ENCODE results near the gene SLC22A23.

SLC22A23 gene

GRCh38 chr6:3273707-3274521, 182.9 kb downstream of the SLC22A23 start:
- Histone ChIP-seq H3K27ac (ENCODE audit: low read length) (no peak overlapping the region), H3K27me3 (ENCODE audit: insufficient read depth, low read length) (no peaks in the 10 kb centered on the region), H3K36me3 (ENCODE audit: insufficient read depth, low read depth, low read length) (peaks cover 49% of the 10 kb centered on the region), H3K9ac (ENCODE audit: low read depth, low read length) (no peak overlapping the region), H3K4me3 (ENCODE audit: low read length) (no peak overlapping the region), H3K4me1 (ENCODE audit: insufficient read depth, low read length) (no peaks in the 10 kb centered on the region), H3K9me3 (ENCODE audit: insufficient read depth, low read depth, low read length) (no peaks in the 10 kb centered on the region)

DNA sequence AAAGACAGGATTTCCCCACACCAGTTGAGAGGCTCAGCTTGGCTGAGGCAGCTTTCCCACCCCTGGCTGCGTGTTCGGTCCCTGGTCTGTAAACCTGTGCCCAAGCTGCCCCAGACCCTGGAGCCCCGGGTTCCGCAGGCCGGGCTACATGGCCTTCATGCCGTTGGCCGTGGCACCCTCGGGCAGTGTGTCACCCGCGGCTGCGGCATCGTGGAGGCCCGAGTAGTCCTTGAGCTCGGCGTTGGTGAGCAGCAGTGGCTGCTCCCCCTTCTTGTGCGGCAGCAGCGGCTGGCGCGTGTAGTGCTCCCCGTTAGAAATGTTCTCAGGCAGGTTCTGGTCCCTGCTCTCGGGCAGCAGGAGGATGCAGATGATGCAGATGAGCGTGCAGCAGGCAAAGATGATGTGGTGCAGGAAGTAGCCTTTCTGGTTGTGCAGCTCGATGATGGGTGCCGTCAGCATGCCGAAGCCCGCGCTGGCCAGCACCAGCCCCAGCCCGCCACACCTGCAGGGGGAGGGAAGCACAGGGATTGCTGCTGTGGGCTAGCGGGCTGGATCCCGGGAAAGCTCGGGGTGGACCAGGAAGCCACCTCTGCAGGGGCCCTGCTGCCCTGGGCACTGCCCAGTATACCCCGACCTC, 183.8 kb downstream of the SLC22A23 start:
- no peak overlapping the region for H3K9ac ChIP-seq (ENCODE audit: low read depth, low read length)
- no peak overlapping the region for H3K27ac ChIP-seq (ENCODE audit: low read length)
- no peaks in the 10 kb centered on the region for H3K4me1 ChIP-seq (ENCODE audit: insufficient read depth, low read length)
- peaks cover 58% of the 10 kb centered on the region for H3K36me3 ChIP-seq (ENCODE audit: insufficient read depth, low read depth, low read length)
- no peaks in the 10 kb centered on the region for H3K27me3 ChIP-seq (ENCODE audit: insufficient read depth, low read length)
- no peaks in the 10 kb centered on the region for H3K9me3 ChIP-seq (ENCODE audit: insufficient read depth, low read depth, low read length)
- no peak overlapping the region for H3K4me3 ChIP-seq (ENCODE audit: low read length)

DNA sequence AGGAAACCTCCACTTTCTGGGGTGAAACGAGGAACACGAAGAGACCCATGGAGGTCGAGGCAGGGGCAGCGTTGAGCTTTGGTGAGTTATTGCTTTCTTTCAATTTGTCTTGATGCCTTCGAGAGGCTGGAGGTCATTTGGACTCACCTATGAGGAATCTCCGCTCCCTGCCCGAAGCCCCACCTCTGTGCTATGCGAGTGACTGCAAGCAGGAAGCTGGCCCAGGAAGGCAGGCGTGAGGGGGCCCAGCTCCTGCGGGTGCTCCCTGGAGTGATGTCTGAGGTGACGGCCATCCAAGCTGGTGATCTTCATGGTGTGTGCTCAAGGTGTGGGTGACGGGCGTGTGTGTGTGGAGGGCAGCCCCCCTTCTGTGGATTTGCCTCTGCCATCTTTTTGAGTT, 185.1 kb downstream of the SLC22A23 start:
- H3K4me1 ChIP-seq (ENCODE audit: insufficient read depth, low read length), result no peaks in the 10 kb centered on the region
- peaks cover 66% of the 10 kb centered on the region for H3K36me3 ChIP-seq (ENCODE audit: insufficient read depth, low read depth, low read length)
- no peak overlapping the region for H3K27ac ChIP-seq (ENCODE audit: low read length)
- no peaks in the 10 kb centered on the region for H3K9me3 ChIP-seq (ENCODE audit: insufficient read depth, low read depth, low read length)
- no peak overlapping the region for H3K4me3 ChIP-seq (ENCODE audit: low read length)
- no peaks in the 10 kb centered on the region for H3K27me3 ChIP-seq (ENCODE audit: insufficient read depth, low read length)
- no peak overlapping the region for H3K9ac ChIP-seq (ENCODE audit: low read depth, low read length)

DNA sequence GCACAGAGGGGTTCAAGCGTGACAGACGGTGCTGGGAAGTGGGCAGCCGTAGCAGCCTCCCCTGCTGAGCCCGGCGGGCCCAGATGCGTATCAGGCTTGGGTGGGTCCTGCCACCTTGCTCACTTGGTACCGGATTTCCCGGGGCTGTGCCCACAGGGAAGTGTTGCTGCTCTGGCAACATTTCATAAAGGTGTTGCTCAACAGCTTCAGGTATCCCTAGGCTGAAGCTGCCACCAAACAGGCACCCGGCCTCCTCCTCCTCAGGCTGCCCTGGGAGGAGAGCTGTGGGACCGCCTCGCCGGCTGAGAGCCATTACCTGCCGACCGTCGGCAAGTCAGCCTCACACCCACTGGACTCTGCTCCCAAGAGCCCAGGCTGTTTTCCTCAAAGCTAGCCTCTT, 186.6 kb downstream of the SLC22A23 start:
- Histone ChIP-seq H3K27me3 (ENCODE audit: insufficient read depth, low read length) (no peaks in the 10 kb centered on the region), H3K4me3 (ENCODE audit: low read length) (no peak overlapping the region), H3K4me1 (ENCODE audit: insufficient read depth, low read length) (no peaks in the 10 kb centered on the region), H3K9ac (ENCODE audit: low read depth, low read length) (no peak overlapping the region), H3K9me3 (ENCODE audit: insufficient read depth, low read depth, low read length) (no peaks in the 10 kb centered on the region), H3K27ac (ENCODE audit: low read length) (no peak overlapping the region), H3K36me3 (ENCODE audit: insufficient read depth, low read depth, low read length) (peaks cover 72% of the 10 kb centered on the region)

GRCh38 chr6:3269281-3269975, 187.4 kb downstream of the SLC22A23 start:
- Histone ChIP-seq H3K4me1 (ENCODE audit: insufficient read depth, low read length) (no peaks in the 10 kb centered on the region), H3K9me3 (ENCODE audit: insufficient read depth, low read depth, low read length) (no peaks in the 10 kb centered on the region), H3K36me3 (ENCODE audit: insufficient read depth, low read depth, low read length) (peaks cover 79% of the 10 kb centered on the region), H3K27ac (ENCODE audit: low read length) (no peak overlapping the region), H3K4me3 (ENCODE audit: low read length) (no peak overlapping the region), H3K9ac (ENCODE audit: low read depth, low read length) (no peak overlapping the region; the same call in 1 of the 2 replicates), H3K27me3 (ENCODE audit: insufficient read depth, low read length) (no peaks in the 10 kb centered on the region)

DNA sequence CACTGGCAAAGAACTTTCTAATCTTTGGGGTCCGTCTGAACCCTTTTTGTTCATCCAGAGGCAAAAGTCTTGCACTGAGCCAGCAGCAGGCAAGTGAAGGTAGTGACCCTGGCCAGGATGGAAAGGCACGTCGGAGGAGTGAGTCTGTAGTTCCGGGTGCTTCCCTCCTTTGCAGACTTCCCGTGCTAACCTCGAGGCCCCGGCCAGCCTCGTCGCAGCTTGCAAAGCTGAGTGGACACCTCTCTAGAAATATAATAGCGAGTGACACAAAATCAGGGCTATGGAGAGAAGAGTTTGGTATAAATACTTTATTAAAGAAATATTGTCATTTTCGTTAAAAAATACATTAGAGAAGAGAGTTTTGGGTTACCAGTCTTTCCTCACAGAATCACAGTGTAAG, 188.2 kb downstream of the SLC22A23 start:
- Histone ChIP-seq H3K4me3 (ENCODE audit: low read length) (no peak overlapping the region), H3K4me1 (ENCODE audit: insufficient read depth, low read length) (no peaks in the 10 kb centered on the region), H3K27ac (ENCODE audit: low read length) (no peak overlapping the region), H3K9ac (ENCODE audit: low read depth, low read length) (no peak overlapping the region), H3K9me3 (ENCODE audit: insufficient read depth, low read depth, low read length) (no peaks in the 10 kb centered on the region), H3K27me3 (ENCODE audit: insufficient read depth, low read length) (no peaks in the 10 kb centered on the region), H3K36me3 (ENCODE audit: insufficient read depth, low read depth, low read length) (peaks cover 81% of the 10 kb centered on the region)

DNA sequence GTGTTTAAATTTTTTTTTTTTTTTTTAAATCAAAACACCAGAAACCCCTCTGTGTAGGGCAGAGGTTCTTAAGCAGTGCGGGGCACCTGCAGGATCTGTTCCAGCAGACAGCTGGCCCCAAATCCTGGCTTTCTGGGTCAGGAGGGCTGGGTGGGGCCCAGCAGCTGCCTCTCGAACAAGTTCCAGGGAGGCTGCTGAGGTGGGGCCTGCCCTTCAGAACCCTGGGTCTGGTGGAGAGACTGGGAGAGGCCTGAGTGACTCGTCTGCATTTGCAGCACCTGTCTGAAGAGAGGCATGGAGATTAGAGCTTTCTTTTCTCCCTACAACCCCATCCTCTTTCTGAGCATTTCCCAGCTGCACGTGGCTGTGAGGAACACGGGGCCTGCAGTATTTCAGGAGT, 189.7 kb downstream of the SLC22A23 start:
- Histone ChIP-seq H3K36me3 (ENCODE audit: insufficient read depth, low read depth, low read length) (peaks cover 80% of the 10 kb centered on the region), H3K4me3 (ENCODE audit: low read length) (no peak overlapping the region), H3K9ac (ENCODE audit: low read depth, low read length) (no peak overlapping the region), H3K4me1 (ENCODE audit: insufficient read depth, low read length) (no peaks in the 10 kb centered on the region), H3K27ac (ENCODE audit: low read length) (no peak overlapping the region), H3K9me3 (ENCODE audit: insufficient read depth, low read depth, low read length) (no peaks in the 10 kb centered on the region), H3K27me3 (ENCODE audit: insufficient read depth, low read length) (no peaks in the 10 kb centered on the region)

- no peaks in the 10 kb centered on the region for H3K27me3 ChIP-seq (ENCODE audit: insufficient read depth, low read length)
- no peaks in the 10 kb centered on the region for H3K9me3 ChIP-seq (ENCODE audit: insufficient read depth, low read depth, low read length)
- no peak overlapping the region for H3K9ac ChIP-seq (ENCODE audit: low read depth, low read length)
- no peaks in the 10 kb centered on the region for H3K4me1 ChIP-seq (ENCODE audit: insufficient read depth, low read length)
- no peak overlapping the region for H3K4me3 ChIP-seq (ENCODE audit: low read length)
- peaks cover 79% of the 10 kb centered on the region for H3K36me3 ChIP-seq (ENCODE audit: insufficient read depth, low read depth, low read length)
- no peak overlapping the region for H3K27ac ChIP-seq (ENCODE audit: low read length)
Observed at GRCh38 chr6:3266170-3266569, 190.7 kb downstream of the SLC22A23 start.

DNA sequence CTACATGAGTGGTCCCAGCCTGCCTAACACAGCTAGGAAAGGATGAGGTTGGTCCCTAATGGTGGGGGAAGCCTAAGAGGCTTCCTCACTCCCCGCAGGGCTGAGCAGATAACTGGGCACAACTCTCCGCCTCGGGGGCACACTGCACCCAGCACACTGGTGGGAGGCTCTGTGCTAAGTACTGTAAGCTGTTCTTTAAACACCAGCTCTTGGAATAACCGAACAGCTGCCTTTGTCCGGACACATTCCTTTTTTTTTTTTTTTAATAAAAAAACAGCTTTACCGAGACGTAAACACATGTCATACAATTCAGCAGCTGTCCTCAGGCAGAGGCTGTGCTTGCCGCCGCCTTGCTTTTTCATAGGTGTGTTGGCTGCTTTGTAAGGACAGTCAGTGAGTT, 191.2 kb downstream of the SLC22A23 start:
- Histone ChIP-seq H3K9ac (ENCODE audit: low read depth, low read length) (no peak overlapping the region), H3K4me3 (ENCODE audit: low read length) (no peak overlapping the region), H3K27ac (ENCODE audit: low read length) (no peak overlapping the region), H3K4me1 (ENCODE audit: insufficient read depth, low read length) (peaks cover 5% of the 10 kb centered on the region; the same call in 1 of the 2 replicates), H3K27me3 (ENCODE audit: insufficient read depth, low read length) (no peaks in the 10 kb centered on the region), H3K9me3 (ENCODE audit: insufficient read depth, low read depth, low read length) (no peaks in the 10 kb centered on the region), H3K36me3 (ENCODE audit: insufficient read depth, low read depth, low read length) (peaks cover 77% of the 10 kb centered on the region)

- no peak overlapping the region for H3K4me3 ChIP-seq (ENCODE audit: low read length)
- H3K4me1 ChIP-seq (ENCODE audit: insufficient read depth, low read length), result peaks cover 9% of the 10 kb centered on the region
- H3K27ac ChIP-seq (ENCODE audit: low read length), result no peak overlapping the region
- H3K9me3 ChIP-seq (ENCODE audit: insufficient read depth, low read depth, low read length), result no peaks in the 10 kb centered on the region
- peaks cover 64% of the 10 kb centered on the region for H3K36me3 ChIP-seq (ENCODE audit: insufficient read depth, low read depth, low read length)
- no peaks in the 10 kb centered on the region for H3K27me3 ChIP-seq (ENCODE audit: insufficient read depth, low read length)
- no peak overlapping the region for H3K9ac ChIP-seq (ENCODE audit: low read depth, low read length)
Observed at GRCh38 chr6:3264356-3264755, 192.5 kb downstream of the SLC22A23 start.

GRCh38 chr6:3263096-3263495, 193.8 kb downstream of the SLC22A23 start:
- H3K4me3 ChIP-seq (ENCODE audit: low read length), result no peak overlapping the region
- peaks cover 51% of the 10 kb centered on the region for H3K36me3 ChIP-seq (ENCODE audit: insufficient read depth, low read depth, low read length)
- no peaks in the 10 kb centered on the region for H3K9me3 ChIP-seq (ENCODE audit: insufficient read depth, low read depth, low read length)
- no peak overlapping the region for H3K9ac ChIP-seq (ENCODE audit: low read depth, low read length)
- H3K27ac ChIP-seq (ENCODE audit: low read length), result no peak overlapping the region
- peaks cover 9% of the 10 kb centered on the region for H3K4me1 ChIP-seq (ENCODE audit: insufficient read depth, low read length)
- H3K27me3 ChIP-seq (ENCODE audit: insufficient read depth, low read length), result no peaks in the 10 kb centered on the region

GRCh38 chr6:3261921-3262320, 194.9 kb downstream of the SLC22A23 start:
- peaks cover 9% of the 10 kb centered on the region for H3K4me1 ChIP-seq (ENCODE audit: insufficient read depth, low read length)
- no peak overlapping the region for H3K4me3 ChIP-seq (ENCODE audit: low read length)
- H3K27ac ChIP-seq (ENCODE audit: low read length), result no peak overlapping the region
- no peak overlapping the region for H3K9ac ChIP-seq (ENCODE audit: low read depth, low read length)
- H3K36me3 ChIP-seq (ENCODE audit: insufficient read depth, low read depth, low read length), result peaks cover 43% of the 10 kb centered on the region
- H3K27me3 ChIP-seq (ENCODE audit: insufficient read depth, low read length), result no peaks in the 10 kb centered on the region
- H3K9me3 ChIP-seq (ENCODE audit: insufficient read depth, low read depth, low read length), result no peaks in the 10 kb centered on the region

All from iPS-20b (cell line).